Measurements from ENCODE around the gene KRTAP10-3. TPM values are rescaled to one million over a fixed set of nuclear protein-coding genes. Genes with fewer than 3 reads are reported as not detected.

KRTAP10-3 gene
- total RNA-seq, 1 experiment from 2014 or later, result not detected

GRCh38 chr21:44539991-44540666 lies 18.5 kb downstream of the KRTAP10-3 start, which contains the start of gene KRTAP10-1:
KRTAP10-1 (minus strand) TSS chr21:44540195; CDS start chr21:44540150, 45 bp downstream.
- Mint-ChIP-seq H3K9me3 (ENCODE audit: unreplicated experiment) (no peaks in the 10 kb centered on the region), H3K27me3 (ENCODE audit: insufficient read depth, unreplicated experiment) (peaks cover 9% of the 10 kb centered on the region), H3K4me1 (ENCODE audit: low read depth, unreplicated experiment) (no peaks in the 10 kb centered on the region), H3K36me3 (ENCODE audit: insufficient read depth, unreplicated experiment) (no peaks in the 10 kb centered on the region), H3K27ac (ENCODE audit: unreplicated experiment) (no peak within 1 kb of the TSS), H3K4me3 (ENCODE audit: unreplicated experiment) (no peak within 1 kb of the TSS)
- ChIA-PET POLR2A (no interaction called here), CTCF (interaction anchor here (1.1 kb wide), 1 partner anchor 13 kb away, joined by 3 read pairs; no protein-coding TSS in a partner anchor)
- Histone ChIP-seq H3K36me3 (ENCODE audit: control insufficient read depth, insufficient read depth, low read length) (no peaks in the 10 kb centered on the region), H3K9me3 (no peaks in the 10 kb centered on the region), H3K27me3 (replicated peaks; ENCODE audit: control insufficient read depth, insufficient read depth, low read length) (no peaks in the 10 kb centered on the region), H3K4me1 (no peaks in the 10 kb centered on the region), H3K4me3 (ENCODE audit: low read depth, low read length) (no peak within 1 kb of the TSS)
- intact Hi-C loops (cut with micrococcal nuclease; ENCODE audit: unreplicated experiment), result no loop called here
- BruUV-seq (replicated peaks), result no TSS peak
- no peak for TF ChIP-seq CTCF (IDR thresholded peaks at IDR 0.05; ENCODE audit: insufficient read depth in 1 of 2, low read depth in 1 of 2, low read length in 1 of 2, severe bottlenecking in 1 of 2, unreplicated experiment in 1 of 2)
- no peak for DNase-seq

GRCh38 chr21:44539046-44539445 lies 19.5 kb downstream of the KRTAP10-3 start:
- peaks cover 9% of the 10 kb centered on the region for H3K27me3 Mint-ChIP-seq (ENCODE audit: insufficient read depth, unreplicated experiment)
- no peak overlapping the region for H3K4me3 Mint-ChIP-seq (ENCODE audit: unreplicated experiment)
- ChIA-PET CTCF (no interaction called here), POLR2A (no interaction called here)
- no TSS peak for BruUV-seq (replicated peaks)
- no peak overlapping the region for H3K27ac Mint-ChIP-seq (ENCODE audit: unreplicated experiment)
- Histone ChIP-seq H3K4me1 (no peaks in the 10 kb centered on the region), H3K36me3 (ENCODE audit: control insufficient read depth, insufficient read depth, low read length) (no peaks in the 10 kb centered on the region), H3K9me3 (no peaks in the 10 kb centered on the region), H3K4me3 (ENCODE audit: low read depth, low read length) (no peak overlapping the region), H3K27me3 (replicated peaks; ENCODE audit: control insufficient read depth, insufficient read depth, low read length) (no peaks in the 10 kb centered on the region)
- intact Hi-C loops (cut with micrococcal nuclease; ENCODE audit: unreplicated experiment), result no loop called here
- DNase-seq, result no peak
- TF ChIP-seq CTCF (IDR thresholded peaks at IDR 0.05; ENCODE audit: insufficient read depth in 1 of 2, low read depth in 1 of 2, low read length in 1 of 2, severe bottlenecking in 1 of 2, unreplicated experiment in 1 of 2), result no peak
- no peaks in the 10 kb centered on the region for H3K4me1 Mint-ChIP-seq (ENCODE audit: low read depth, unreplicated experiment)
- no peaks in the 10 kb centered on the region for H3K9me3 Mint-ChIP-seq (ENCODE audit: unreplicated experiment)
- H3K36me3 Mint-ChIP-seq (ENCODE audit: insufficient read depth, unreplicated experiment), result no peaks in the 10 kb centered on the region

GRCh38 chr21:44537930-44538911 lies 20.4 kb downstream of the KRTAP10-3 start:
- no peak for DNase-seq
- no peak for TF ChIP-seq CTCF (IDR thresholded peaks at IDR 0.05; ENCODE audit: insufficient read depth in 1 of 2, low read depth in 1 of 2, low read length in 1 of 2, severe bottlenecking in 1 of 2, unreplicated experiment in 1 of 2)
- Mint-ChIP-seq H3K4me3 (ENCODE audit: unreplicated experiment) (no peak overlapping the region), H3K4me1 (ENCODE audit: low read depth, unreplicated experiment) (no peaks in the 10 kb centered on the region), H3K9me3 (ENCODE audit: unreplicated experiment) (no peaks in the 10 kb centered on the region), H3K27ac (ENCODE audit: unreplicated experiment) (no peak overlapping the region), H3K27me3 (ENCODE audit: insufficient read depth, unreplicated experiment) (peaks cover 9% of the 10 kb centered on the region), H3K36me3 (ENCODE audit: insufficient read depth, unreplicated experiment) (no peaks in the 10 kb centered on the region)
- H3K27me3 ChIP-seq (replicated peaks; ENCODE audit: control insufficient read depth, insufficient read depth, low read length), result no peaks in the 10 kb centered on the region
- BruUV-seq (replicated peaks), result no TSS peak
- no peak overlapping the region for H3K4me3 ChIP-seq (ENCODE audit: low read depth, low read length)
- no peaks in the 10 kb centered on the region for H3K4me1 ChIP-seq
- ChIA-PET CTCF (no interaction called here), POLR2A (no interaction called here)
- no peaks in the 10 kb centered on the region for H3K9me3 ChIP-seq
- intact Hi-C loops (cut with micrococcal nuclease; ENCODE audit: unreplicated experiment), result no loop called here
- no peaks in the 10 kb centered on the region for H3K36me3 ChIP-seq (ENCODE audit: control insufficient read depth, insufficient read depth, low read length)
